ENCODE measurements around the gene PXMP4. TPM values are rescaled to one million over a fixed set of nuclear protein-coding genes. Genes with fewer than 3 reads are reported as not detected.

Gene PXMP4
- total and polyA plus RNA-seq, 9 of the 15 experiments (the other 6 are each of a cell fraction or from before 2014, with no cell fraction given), result 4.8 to 29.1 (median 6.8) TPM

DNA sequence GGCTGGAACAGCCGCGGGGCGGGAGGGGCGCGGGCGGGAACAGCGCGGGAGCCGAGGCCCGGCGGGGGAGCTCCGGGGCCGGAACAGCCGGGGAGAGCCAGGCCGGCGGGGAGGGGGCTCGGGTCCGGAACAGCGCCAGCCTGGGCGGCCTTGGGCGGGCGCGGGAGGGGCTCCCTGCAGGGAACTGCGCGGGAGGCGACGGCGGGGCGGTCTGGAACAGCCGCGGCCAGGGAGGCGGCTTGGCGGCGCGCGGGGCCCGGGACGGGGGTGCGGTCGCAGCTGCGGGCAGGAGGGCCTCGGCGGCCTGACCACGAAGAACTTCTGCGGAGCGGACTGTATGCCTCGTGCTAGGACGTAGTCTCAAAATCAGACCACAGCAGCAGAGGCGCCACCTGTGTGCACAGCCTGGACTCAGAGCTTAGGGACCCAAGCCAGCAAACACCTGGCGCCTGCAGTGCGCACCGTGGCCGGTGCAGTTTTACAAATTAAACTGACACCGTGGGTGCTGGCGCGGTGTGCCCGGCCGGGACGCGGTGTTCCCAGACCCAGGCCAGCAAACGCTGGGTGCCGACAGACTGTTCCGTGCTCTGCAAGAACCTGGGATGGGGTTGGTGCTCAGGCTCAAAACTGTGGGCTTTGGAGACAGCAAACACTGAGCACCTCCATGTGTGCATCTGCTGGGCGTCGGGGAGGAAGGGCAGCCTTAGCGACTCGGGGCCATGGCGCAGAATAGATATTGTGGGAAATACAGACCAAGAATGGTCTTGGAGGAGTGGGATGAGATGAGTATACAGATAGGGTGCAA, 12.3 kb upstream of the PXMP4 start (continued):
- TF ChIP-seq, protein P1, sequence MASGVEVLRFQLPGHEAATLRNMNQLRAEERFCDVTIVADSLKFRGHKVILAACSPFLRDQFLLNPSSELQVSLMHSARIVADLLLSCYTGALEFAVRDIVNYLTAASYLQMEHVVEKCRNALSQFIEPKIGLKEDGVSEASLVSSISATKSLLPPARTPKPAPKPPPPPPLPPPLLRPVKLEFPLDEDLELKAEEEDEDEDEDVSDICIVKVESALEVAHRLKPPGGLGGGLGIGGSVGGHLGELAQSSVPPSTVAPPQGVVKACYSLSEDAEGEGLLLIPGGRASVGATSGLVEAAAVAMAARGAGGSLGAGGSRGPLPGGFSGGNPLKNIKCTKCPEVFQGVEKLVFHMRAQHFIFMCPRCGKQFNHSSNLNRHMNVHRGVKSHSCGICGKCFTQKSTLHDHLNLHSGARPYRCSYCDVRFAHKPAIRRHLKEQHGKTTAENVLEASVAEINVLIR (CRISPR knock-in tag; IDR thresholded peaks at IDR 0.05), result 0 out of 2 replicates have a peak, but pooled peaks have one; percentile 9
- TF ChIP-seq ZMIZ1 (IDR thresholded peaks at IDR 0.05; ENCODE audit: low read depth in 2 of 2, low read length in 2 of 2) (peak in 1 of 2 experiments; percentile 39; a peak in 1 of 4 replicates), ZNF12 (CRISPR knock-in tag; IDR thresholded peaks at IDR 0.05) (peak; percentile 36; the same call in 1 of the 2 replicates), KDM5B (IDR thresholded peaks at IDR 0.05; ENCODE audit: insufficient replicate concordance, low read depth, low read length) (peak; percentile 47), RB1 (IDR thresholded peaks at IDR 0.05; ENCODE audit: low read depth) (peak; percentile 12; the same call in 1 of the 2 replicates), MTF1 (CRISPR knock-in tag; IDR thresholded peaks at IDR 0.05; ENCODE audit: borderline replicate concordance) (no peak), GABPA (tag; conservative IDR thresholded peaks at IDR 0.05; ENCODE audit: low read depth) (peak; percentile 70), L3MBTL2 (IDR thresholded peaks at IDR 0.05) (peak; percentile 96), SRSF1 (IDR thresholded peaks at IDR 0.05; ENCODE audit: low read depth, low read length) (peak; percentile 99), EP300 (IDR thresholded peaks at IDR 0.05; ENCODE audit: low read length) (peak; percentile 100), ZBTB17 (CRISPR knock-in tag; IDR thresholded peaks at IDR 0.05) (0 out of 2 replicates have a peak, but pooled peaks have one; percentile 20), NR2C2 (CRISPR knock-in tag; IDR thresholded peaks at IDR 0.05) (no peak; the same call in 1 of the 2 replicates), NR2C2 (tag; IDR thresholded peaks at IDR 0.05) (peak; percentile 72), PCBP2 (IDR thresholded peaks at IDR 0.05; ENCODE audit: low read depth, low read length, poor library complexity, severe bottlenecking) (peak; percentile 25), ZFX (CRISPR knock-in tag; IDR thresholded peaks at IDR 0.05) (peak; percentile 82), SP2 (IDR thresholded peaks at IDR 0.05; ENCODE audit: extremely low read depth, low read depth, low read length, poor library complexity, severe bottlenecking) (no peak), SMAD3 (CRISPR knock-in tag; conservative IDR thresholded peaks at IDR 0.05) (no peak), ESRRA (IDR thresholded peaks at IDR 0.05; ENCODE audit: borderline replicate concordance, low read depth) (peak; percentile 48; the same call in 1 of the 2 replicates), ZNF695 (CRISPR knock-in tag; IDR thresholded peaks at IDR 0.05) (no peak)
- TF ChIP-seq, protein P2, sequence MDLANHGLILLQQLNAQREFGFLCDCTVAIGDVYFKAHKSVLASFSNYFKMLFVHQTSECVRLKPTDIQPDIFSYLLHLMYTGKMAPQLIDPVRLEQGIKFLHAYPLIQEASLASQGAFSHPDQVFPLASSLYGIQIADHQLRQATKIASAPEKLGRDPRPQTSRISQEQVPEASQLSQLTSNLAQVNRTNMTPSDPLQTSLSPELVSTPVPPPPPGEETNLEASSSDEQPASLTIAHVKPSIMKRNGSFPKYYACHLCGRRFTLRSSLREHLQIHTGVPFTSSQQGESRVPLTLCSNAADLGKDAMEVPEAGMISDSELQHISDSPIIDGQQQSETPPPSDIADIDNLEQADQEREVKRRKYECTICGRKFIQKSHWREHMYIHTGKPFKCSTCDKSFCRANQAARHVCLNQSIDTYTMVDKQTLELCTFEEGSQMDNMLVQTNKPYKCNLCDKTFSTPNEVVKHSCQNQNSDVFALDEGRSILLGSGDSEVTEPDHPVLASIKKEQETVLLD (IDR thresholded peaks at IDR 0.05), result no peak
